ENCODE results near the gene UBE2L6. TPM values are rescaled to one million over a fixed set of nuclear protein-coding genes. Genes with fewer than 3 reads are reported as not detected.

The UBE2L6 gene
- total and polyA plus RNA-seq, 2 experiments from 2014 or later: 41.5 to 75.9 TPM

- H2AFZ ChIP-seq: peak overlapping the region; percentile 91; the same call in 1 of the 2 replicates
- no peak overlapping the region for H3K4me3 ChIP-seq
- H3K9me3 ChIP-seq (ENCODE audit: low read depth): no peaks in the 10 kb centered on the region
- H3K9me2 ChIP-seq (ENCODE audit: insufficient read depth): no peaks in the 10 kb centered on the region
- no peak overlapping the region for H3K9ac ChIP-seq
- H3K27me3 ChIP-seq (replicated peaks; ENCODE audit: insufficient read depth): no peaks in the 10 kb centered on the region
- DNase-seq: no peak
- WGBS, 2 experiments (ENCODE audit: low coverage in 1 of 2, low lambda C conversion rate in 2 of 2, missing lambda C conversion rate in 2 of 2): 60 to 67% methylated on average over 5 of the region's 5 CpGs
- H3K27ac ChIP-seq: no peak overlapping the region
- peaks cover 11% of the 10 kb centered on the region for H3K4me1 ChIP-seq (ENCODE audit: insufficient read depth)
- no peaks in the 10 kb centered on the region for H3K36me3 ChIP-seq (ENCODE audit: low read depth)
- TF ChIP-seq EZH2phosphoT487 (IDR thresholded peaks at IDR 0.05; ENCODE audit: insufficient read depth, low read depth): no peak
- TF ChIP-seq EZH2 (IDR thresholded peaks at IDR 0.05; ENCODE audit: insufficient read depth, poor library complexity, severe bottlenecking): no peak
- in situ Hi-C loops (cut with MboI): no loop called here
- H3F3A ChIP-seq (ENCODE audit: insufficient read depth): peaks cover 12% of the 10 kb centered on the region; the same call in 1 of the 2 replicates
- H3K79me2 ChIP-seq (ENCODE audit: insufficient read depth): no peaks in the 10 kb centered on the region
- H4K20me1 ChIP-seq (ENCODE audit: insufficient read depth): no peaks in the 10 kb centered on the region
- no peak overlapping the region for H3K4me2 ChIP-seq (ENCODE audit: unreplicated experiment)
Observed at GRCh38 chr11:57596266-57596885, 28.9 kb upstream of the UBE2L6 start.

GRCh38 chr11:57588046-57588710 lies 20.7 kb upstream of the UBE2L6 start:
- Histone ChIP-seq H3K79me2 (ENCODE audit: insufficient read depth) (no peaks in the 10 kb centered on the region), H3K4me2 (ENCODE audit: unreplicated experiment) (no peak overlapping the region), H3K9me3 (ENCODE audit: low read depth) (no peaks in the 10 kb centered on the region), H3F3A (ENCODE audit: insufficient read depth) (no peaks in the 10 kb centered on the region), H3K9me2 (ENCODE audit: insufficient read depth) (no peaks in the 10 kb centered on the region), H3K4me1 (ENCODE audit: insufficient read depth) (no peaks in the 10 kb centered on the region), H4K20me1 (ENCODE audit: insufficient read depth) (no peaks in the 10 kb centered on the region), H3K27ac (no peak overlapping the region), H3K4me3 (no peak overlapping the region), H2AFZ (no peak overlapping the region), H3K27me3 (replicated peaks; ENCODE audit: insufficient read depth) (no peaks in the 10 kb centered on the region), H3K9ac (no peak overlapping the region), H3K36me3 (ENCODE audit: low read depth) (no peaks in the 10 kb centered on the region)
- no peak for DNase-seq
- WGBS, 2 experiments (ENCODE audit: low coverage in 1 of 2, low lambda C conversion rate in 2 of 2, missing lambda C conversion rate in 2 of 2): 62 to 69% methylated on average over 3 of the region's 3 CpGs
- in situ Hi-C loops (cut with MboI): no loop called here
- TF ChIP-seq EZH2phosphoT487 (IDR thresholded peaks at IDR 0.05; ENCODE audit: insufficient read depth, low read depth) (no peak), EZH2 (IDR thresholded peaks at IDR 0.05; ENCODE audit: insufficient read depth, poor library complexity, severe bottlenecking) (no peak)

GRCh38 chr11:57586711-57587245 lies 19.3 kb upstream of the UBE2L6 start:
- no peak overlapping the region for H3K9ac ChIP-seq
- H3K4me1 ChIP-seq (ENCODE audit: insufficient read depth): no peaks in the 10 kb centered on the region
- H3F3A ChIP-seq (ENCODE audit: insufficient read depth): no peaks in the 10 kb centered on the region
- H3K27me3 ChIP-seq (replicated peaks; ENCODE audit: insufficient read depth): no peaks in the 10 kb centered on the region
- H2AFZ ChIP-seq: no peak overlapping the region
- H3K4me3 ChIP-seq: no peak overlapping the region
- no peak overlapping the region for H3K4me2 ChIP-seq (ENCODE audit: unreplicated experiment)
- no peaks in the 10 kb centered on the region for H3K36me3 ChIP-seq (ENCODE audit: low read depth)
- 43 to 71% methylated on average over 1 to 2 of the region's 2 CpGs for WGBS, 2 experiments (ENCODE audit: low coverage in 1 of 2, low lambda C conversion rate in 2 of 2, missing lambda C conversion rate in 2 of 2)
- in situ Hi-C loops (cut with MboI): no loop called here
- no peak for TF ChIP-seq EZH2phosphoT487 (IDR thresholded peaks at IDR 0.05; ENCODE audit: insufficient read depth, low read depth)
- no peak for TF ChIP-seq EZH2 (IDR thresholded peaks at IDR 0.05; ENCODE audit: insufficient read depth, poor library complexity, severe bottlenecking)
- DNase-seq: no peak
- H3K9me3 ChIP-seq (ENCODE audit: low read depth): no peaks in the 10 kb centered on the region
- no peaks in the 10 kb centered on the region for H3K79me2 ChIP-seq (ENCODE audit: insufficient read depth)
- no peaks in the 10 kb centered on the region for H3K9me2 ChIP-seq (ENCODE audit: insufficient read depth)
- no peak overlapping the region for H3K27ac ChIP-seq
- no peaks in the 10 kb centered on the region for H4K20me1 ChIP-seq (ENCODE audit: insufficient read depth)

- H3K4me2 ChIP-seq (ENCODE audit: unreplicated experiment): no peak overlapping the region
- H3K27me3 ChIP-seq (replicated peaks; ENCODE audit: insufficient read depth): no peaks in the 10 kb centered on the region
- no peak overlapping the region for H3K4me3 ChIP-seq
- no peak overlapping the region for H3K9ac ChIP-seq
- no peaks in the 10 kb centered on the region for H3K79me2 ChIP-seq (ENCODE audit: insufficient read depth)
- H3K27ac ChIP-seq: no peak overlapping the region
- no peaks in the 10 kb centered on the region for H3K4me1 ChIP-seq (ENCODE audit: insufficient read depth)
- TF ChIP-seq EZH2 (IDR thresholded peaks at IDR 0.05; ENCODE audit: insufficient read depth, poor library complexity, severe bottlenecking): no peak
- no peak for TF ChIP-seq EZH2phosphoT487 (IDR thresholded peaks at IDR 0.05; ENCODE audit: insufficient read depth, low read depth)
- H3K9me2 ChIP-seq (ENCODE audit: insufficient read depth): no peaks in the 10 kb centered on the region
- DNase-seq: no peak
- no peaks in the 10 kb centered on the region for H3K36me3 ChIP-seq (ENCODE audit: low read depth)
- H2AFZ ChIP-seq: no peak overlapping the region
- no peaks in the 10 kb centered on the region for H3F3A ChIP-seq (ENCODE audit: insufficient read depth)
- H3K9me3 ChIP-seq (ENCODE audit: low read depth): no peaks in the 10 kb centered on the region
- in situ Hi-C loops (cut with MboI): no loop called here
- H4K20me1 ChIP-seq (ENCODE audit: insufficient read depth): no peaks in the 10 kb centered on the region
Observed at GRCh38 chr11:57585301-57585700, 17.8 kb upstream of the UBE2L6 start.

Data from GM23248 (cell line).